OCI-M2 (cell line): ENCODE results near the gene TMEM150A.
"Not testable (repeated sequence)": the region's sequence is repeated elsewhere in the genome, so short reads cannot be mapped to it uniquely, and the experiment has no call there.

Source experiments
- DNase-seq: peaks from one replicate; lab custom pipeline; 2025; ENCODE audit not compliant: unreplicated experiment; lab: John Stamatoyannopoulos, UW

TMEM150A gene

DNA sequence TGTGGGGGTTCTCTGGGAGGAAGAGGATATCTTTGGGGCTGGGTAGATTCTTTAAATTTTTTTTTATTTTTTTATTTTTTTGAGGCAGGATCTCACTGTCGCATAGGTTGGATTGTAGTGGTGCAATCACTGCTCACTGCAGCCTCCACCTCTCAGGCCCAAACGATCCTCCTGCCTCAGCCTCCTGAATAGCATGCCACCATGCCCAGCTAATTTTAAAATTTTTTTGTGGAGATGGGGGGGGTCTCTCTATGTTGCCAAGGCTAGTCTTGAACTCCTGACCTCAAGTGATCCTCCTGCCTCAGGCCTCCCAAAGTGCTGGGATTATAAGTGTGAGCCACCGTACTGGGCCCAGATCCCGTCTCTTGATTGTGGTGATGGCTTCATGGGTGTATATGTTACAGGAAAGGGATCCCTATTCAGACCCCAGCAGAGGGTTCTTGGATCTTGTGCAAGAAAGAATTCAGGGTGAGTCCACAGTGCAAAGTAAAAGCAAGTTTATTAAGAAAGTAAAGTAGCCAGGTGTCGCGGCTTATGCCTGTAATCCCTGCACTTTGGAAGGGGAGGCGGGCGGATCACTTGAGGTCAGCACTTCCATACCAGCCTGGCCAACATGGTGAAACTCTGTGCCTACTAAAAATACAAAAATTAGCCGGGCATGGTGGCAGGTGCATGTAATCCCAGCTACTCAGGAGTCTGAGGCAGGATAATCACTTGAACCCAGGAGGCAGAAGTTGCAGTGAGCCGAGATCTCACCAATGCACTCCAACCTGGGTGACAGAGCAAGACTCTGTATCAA is 11.4 kb upstream of the TMEM150A start:
- no peak for DNase-seq

GRCh38 chr2:85611705-85612587 is 9.4 kb upstream of the TMEM150A start, which contains the start of gene C2orf68:
Gene C2orf68, minus strand, starts transcription at chr2:85612066. Its CDS starts 82 bp downstream, at chr2:85611984.
- peak; percentile 41 for DNase-seq

DNA sequence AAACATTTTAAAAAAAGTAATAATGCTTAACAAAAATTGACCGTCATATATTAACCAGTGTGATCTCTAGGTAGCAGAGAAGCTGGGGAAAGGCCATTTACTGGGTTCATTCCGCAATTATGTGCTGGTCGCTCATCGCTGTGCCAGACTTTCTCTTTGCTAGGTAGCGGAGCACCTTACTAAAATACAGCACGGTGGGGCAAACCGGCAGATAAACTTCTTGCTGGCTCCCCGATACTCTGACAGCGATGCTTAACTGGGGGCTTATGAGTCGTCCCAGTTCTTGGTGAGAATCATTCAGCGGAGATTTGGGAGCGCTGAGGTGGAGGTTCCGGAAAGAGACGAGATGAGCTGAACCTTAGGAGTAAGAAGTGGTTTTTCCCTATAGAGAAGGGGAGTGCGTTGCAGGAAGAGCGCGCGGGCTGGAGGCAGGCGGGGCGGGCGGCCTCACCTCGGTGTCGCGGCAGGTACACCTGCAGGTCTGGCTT is 8.8 kb upstream of the TMEM150A start:
- DNase-seq = no peak

DNA sequence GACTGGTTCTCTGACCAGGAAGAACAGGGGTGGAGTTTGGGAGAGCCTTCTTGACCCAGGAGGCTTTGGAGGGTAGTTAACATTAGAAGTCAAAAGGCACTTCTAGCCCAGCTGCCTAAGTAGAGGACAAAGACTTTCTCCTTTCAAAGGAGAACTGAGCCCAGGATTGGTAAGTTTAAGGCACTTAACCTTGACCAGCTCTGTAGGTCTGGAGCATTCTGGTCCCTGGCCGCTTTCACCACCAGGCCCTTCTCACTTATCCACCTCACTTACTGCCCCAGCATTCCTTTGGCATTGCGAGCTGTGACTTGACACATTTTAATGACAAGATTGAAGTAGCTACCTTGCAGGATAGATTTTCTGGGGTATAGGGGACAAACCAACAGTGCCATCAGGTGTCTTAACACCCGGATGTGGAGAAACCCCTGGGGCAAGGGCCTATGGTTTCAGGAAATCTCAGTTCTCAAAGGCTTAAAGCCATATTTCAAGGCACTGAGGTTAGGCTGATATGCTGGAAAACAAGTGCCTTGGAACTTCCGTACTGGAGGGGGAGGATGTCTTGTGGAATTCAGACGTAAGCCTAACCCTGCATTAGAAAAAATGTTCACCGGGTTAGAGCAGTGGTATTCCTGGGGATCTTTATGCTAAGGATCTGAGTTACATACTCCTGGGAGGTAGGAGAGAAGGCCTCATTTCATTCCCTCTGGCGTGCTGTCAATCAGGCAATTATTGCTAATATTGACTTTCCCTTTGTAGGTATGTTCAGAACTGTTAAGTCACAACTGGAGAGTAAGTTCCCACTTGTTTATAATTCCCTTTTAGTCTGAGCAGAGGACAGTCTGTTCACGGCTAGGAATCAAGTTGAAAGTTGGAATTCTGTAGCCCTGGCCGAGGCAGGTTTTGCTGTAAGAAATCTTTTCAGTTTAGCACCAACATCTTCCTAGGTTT is 5.0 kb upstream of the TMEM150A start:
- no peak for DNase-seq

GRCh38 chr2:85606116-85606455 is 3.6 kb upstream of the TMEM150A start:
- DNase-seq = no peak

GRCh38 chr2:85605406-85606115 is 3.1 kb upstream of the TMEM150A start:
- no peak for DNase-seq

DNA sequence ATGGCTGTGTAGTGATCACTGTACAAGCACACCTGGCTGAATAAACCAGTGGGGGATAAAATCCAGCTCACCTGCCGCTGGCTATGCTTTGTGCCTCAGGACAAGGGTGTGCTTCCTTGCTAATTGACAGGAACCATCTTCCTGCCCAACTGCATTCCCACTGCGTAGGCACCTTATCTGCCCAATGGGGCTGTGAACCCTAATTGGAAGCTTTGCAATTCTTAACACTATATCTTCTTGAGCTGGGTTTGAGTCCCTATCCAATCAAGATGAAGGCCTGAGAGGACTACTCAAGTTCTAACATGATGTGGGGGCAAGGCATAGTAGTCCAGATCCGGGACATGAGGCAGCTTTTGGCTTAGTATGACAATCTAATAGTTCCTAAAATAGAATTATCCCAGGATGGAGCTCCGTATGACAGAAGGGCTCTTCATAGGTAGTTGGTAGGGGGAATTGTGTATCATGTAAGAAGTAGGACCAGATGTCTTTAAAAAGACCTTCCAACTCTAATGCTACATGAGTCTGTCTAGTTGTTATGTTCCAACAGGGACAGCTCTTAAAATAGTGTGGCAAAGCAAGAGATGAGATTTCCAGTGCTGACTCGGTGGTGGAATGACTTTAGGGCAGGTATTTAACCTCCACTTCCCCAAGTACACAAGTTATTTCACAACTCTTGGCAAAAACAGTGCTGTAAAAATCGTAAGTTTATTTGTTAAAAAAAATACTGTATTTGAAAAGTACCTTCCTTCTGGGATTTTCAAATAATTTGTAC is 2.3 kb upstream of the TMEM150A start:
- no peak for DNase-seq

DNA sequence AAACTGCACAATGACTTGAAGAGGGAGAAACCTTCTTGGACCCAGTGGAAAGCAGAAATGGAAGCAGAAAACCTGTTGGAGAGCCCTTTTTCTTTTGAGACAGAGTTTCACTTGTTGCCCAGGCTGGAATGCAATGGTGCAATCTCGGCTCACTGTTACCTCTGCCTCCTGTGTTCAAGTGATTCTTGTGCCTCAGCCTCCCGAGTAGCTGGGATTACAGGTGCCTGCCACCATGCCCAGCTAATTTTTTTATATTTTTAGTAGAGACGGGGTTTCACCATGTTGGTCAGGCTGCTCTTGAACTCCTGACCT is 1.6 kb upstream of the TMEM150A start:
- not testable (repeated sequence) for DNase-seq

DNA sequence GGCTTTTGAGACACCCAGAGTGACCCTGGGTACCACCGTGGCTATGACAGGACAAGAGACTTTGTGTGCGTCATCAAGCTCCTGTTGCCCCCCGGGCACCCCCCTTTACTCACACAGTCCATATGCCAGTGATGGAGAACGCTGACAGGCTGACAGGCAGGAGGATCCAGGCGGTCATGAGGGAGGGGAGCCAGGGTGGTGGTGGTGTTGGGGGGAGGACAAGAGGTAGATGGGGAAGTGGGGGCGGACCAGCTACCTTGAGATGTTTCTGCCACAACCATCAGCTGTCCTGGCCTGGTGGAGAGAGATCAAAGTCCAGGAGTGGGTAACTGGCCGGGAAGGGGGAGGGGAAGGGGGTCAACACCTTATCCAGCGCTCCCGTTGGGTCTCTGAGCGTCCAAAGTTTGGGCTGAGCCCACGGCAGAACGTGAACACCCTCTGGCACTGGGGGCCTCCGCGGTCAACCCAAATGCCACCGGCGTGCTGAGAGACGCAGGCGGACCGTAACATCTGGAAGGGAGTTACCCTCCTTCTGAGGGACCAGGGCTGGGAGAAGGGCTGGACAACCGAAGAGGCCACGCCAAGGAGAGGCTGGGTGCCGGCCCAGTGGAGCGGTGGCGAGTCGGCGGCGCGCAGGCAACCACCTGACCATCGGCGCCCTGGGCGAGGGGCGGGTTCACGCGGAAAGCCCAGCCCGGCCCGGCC is 575 bp downstream of the TMEM150A start:
- no peak for DNase-seq

- no peak for DNase-seq
Measured at GRCh38 chr2:85600951-85601770, 1.3 kb downstream of the TMEM150A start.

GRCh38 chr2:85600235-85600575 is 2.3 kb downstream of the TMEM150A start:
- no peak for DNase-seq

DNA sequence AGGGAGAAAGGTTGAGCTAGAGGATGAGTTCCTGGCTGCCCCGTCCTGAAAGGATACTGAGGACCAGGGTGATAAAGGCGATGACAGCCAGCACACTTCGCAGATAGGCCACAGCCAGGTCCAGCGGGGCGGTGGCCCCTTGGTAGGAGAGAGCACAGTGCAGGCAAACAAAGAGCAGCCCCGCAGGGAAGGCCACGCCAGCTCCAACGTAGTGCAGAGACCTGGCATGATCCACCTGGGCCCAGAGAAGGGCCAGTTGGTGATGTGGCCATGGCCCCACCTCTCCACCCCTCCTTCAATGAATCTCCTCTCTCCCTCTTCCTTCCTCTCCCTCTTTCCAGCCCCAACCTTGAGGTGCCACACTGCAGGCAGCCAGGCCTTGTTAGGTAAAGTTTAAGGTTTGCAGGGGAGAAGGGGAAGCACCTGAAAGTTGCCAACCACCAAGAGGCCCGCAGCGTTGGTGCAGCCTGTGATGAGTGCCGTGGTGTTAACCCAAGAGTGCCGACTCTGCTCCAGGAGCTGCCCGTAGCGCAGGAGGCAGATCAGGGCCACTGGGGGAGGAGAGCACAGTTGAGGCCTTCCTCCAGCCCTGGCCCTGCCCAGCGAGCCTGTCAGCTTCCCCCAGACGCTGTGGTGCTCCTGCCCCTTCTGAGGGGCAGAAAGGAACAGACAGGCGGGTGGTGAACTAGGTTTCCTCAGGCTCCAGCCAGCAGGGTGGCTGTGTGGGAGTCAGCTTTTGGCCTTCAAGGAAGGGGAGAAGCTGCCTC is 2.8 kb downstream of the TMEM150A start:
- DNase-seq = no peak

DNA sequence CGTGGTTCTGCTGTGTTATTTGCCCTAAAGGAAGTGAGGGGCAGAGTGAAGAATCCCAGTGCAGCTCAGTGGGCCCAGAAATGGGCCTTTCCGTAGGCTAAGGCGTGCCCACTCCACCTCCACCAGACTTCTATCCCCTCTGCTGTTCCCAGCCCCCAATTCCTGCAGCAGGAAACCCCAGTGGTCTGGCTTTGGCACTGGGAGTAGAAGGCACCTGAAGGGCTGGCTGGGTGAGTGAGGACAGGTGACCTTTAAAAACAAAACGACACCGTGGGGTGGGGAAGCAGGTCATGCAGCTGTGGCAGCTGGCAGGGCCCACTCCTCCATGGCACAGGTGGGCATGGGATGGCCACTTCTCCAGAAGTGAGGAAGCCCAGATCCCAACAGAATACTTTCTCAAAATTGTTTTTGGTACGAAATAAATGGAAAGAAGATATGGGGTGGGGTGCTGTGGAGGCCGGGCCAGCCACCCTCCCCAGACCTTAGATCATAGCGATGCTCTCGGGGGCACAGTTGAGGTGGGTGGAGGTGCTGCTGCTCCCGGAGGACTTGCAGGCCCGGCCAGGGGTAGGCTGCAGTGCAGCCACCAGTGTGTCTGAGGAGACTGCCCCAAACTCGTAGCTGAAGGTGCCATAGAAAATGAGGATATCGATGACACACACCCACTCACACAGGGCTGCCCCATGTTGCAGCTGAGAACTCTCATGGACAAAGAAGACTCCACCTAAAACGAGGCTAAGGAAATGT is 3.7 kb downstream of the TMEM150A start:
- DNase-seq = no peak

DNA sequence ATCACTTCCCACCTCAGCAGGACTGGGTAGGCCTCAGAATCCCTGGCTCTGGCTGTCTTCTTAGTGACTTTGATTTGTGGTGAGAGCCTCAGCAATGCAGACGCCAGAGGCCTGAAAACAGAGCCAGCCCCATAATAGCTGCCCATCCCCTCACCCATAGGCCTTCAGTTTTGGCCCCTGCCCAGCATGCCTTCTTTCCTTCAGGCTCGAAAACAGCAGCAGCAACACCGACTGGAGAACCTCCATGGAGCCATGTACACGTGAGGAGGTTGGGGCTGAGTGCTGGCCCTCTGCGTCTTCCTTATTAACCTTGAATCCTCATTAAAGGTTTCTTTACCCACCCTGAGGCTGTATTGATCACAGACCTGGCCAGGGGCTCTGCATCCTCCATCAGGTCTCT is 5.3 kb downstream of the TMEM150A start:
- DNase-seq = no peak

DNA sequence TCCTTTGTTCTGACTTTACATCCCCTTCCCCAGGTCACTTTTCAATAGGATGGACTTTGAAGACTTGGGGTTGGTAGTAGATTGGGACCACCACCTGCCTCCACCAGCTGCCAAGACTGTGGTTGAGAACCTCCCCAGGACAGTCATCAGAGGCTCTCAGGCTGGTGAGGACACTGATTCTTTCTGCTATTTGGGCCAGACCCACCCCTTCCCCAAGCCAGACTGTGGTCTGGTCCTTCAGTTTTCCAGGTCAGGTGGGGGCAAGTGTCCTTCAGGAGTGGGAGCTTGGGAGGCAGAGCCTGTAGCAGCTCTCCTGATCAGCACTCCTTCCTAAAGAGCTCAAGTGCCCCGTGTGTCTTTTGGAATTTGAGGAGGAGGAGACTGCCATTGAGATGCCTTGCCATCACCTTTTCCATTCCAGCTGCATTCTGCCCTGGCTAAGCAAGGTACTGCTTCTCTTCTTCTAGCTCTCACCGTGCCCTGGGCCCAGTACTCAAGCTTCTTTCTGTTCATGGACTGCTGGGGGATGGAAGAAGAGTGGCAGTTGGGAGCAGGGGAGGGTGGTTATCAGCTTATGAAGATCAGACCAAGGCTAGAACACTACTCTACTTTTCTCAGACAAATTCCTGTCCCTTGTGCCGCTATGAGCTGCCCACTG is 5.9 kb downstream of the TMEM150A start:
- DNase-seq = no peak

GRCh38 chr2:85596026-85596333 is 6.5 kb downstream of the TMEM150A start:
- no peak for DNase-seq
